Measurements from ENCODE around the gene GAST. TPM values are rescaled to one million over a fixed set of nuclear protein-coding genes. Genes with fewer than 3 reads are reported as not detected.

GAST gene
- total and polyA plus RNA-seq, 2 of the 13 experiments (the other 11 are each of a cell fraction or from before 2014, with no cell fraction given), result 0.32 to 0.42 TPM

DNA sequence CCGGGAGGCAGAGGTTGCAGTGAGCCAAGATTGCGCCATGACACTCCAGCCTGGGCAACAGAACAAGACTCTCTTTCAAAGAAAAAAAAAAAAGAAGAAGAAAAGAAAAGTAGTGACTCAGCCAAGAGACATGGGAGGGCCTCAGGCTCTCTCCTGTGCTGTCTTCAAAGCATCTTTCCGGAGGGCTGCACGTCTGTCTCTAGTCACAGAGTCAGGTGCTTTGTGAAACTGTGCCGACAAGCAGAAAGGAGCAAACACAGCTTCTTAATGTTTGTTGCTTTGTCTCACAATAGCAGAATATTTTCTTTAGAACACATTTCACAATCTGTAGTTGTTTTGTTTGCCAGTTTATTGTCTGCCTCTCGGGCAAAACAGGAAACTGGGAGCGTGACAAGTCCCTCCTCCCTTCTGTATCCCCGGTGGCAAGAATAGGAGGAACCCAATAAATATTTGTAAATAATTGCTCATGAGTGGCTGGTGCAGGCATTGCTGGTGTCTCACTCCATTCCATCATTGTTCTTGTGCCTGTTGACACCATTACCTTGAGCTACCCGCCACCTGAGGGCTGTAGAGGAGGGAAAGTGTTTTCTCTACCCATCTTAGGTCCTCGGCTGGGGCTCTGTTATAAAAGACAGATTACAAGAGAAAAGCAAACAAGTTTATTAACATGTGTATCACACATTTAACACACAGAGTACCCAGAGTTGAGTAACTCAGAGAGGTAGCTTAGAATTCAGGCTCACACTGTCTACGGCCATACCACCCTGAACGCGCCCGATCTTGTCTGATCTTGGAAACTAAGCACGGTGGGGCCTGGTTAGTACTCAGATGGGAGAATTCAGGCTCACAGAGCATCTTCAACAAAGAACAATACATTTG lies 5.5 kb downstream of the GAST start:
- Histone ChIP-seq H3K4me2 (ENCODE audit: low read depth, low read length) (no peak overlapping the region), H3K4me3 (replicated peaks in 1 of 3; ENCODE audit: insufficient read depth in 1 of 3, low read depth in 2 of 3, low read length in 3 of 3) (no peak overlapping the region), H3K4me1 (ENCODE audit: insufficient read depth, low read length) (0 out of 2 replicates have a peak, but pooled peaks cover 8% of the 10 kb centered on the region), H3K9me3 (ENCODE audit: low read length) (no peaks in the 10 kb centered on the region), H3K27me3 (ENCODE audit: control insufficient read depth in 1 of 2, insufficient read depth in 2 of 2, low read length in 2 of 2) (peaks cover 10 to 39% of the 10 kb centered on the region in 2 experiments; a peak in 3 of 5 replicates), H3K79me2 (ENCODE audit: insufficient read depth, low read length) (no peaks in the 10 kb centered on the region), H3K36me3 (replicated peaks in 1 of 2; ENCODE audit: control insufficient read depth in 1 of 2, insufficient read depth in 2 of 2, low read length in 2 of 2) (no peaks in the 10 kb centered on the region), H4K20me1 (ENCODE audit: insufficient read depth, low read length) (no peaks in the 10 kb centered on the region), H2AFZ (ENCODE audit: low read length) (no peak overlapping the region), H3K27ac (ENCODE audit: extremely low read length, insufficient read depth, low read length) (no peak overlapping the region), H3K9ac (ENCODE audit: insufficient read depth, low read depth, low read length) (no peak overlapping the region)
- ATAC-seq (no peak), FAIRE-seq (no peak), DNase-seq (ENCODE audit: low spot score) (no peak)
- no peak for TF ChIP-seq ZMYM2 (CRISPR knock-in tag; IDR thresholded peaks at IDR 0.05)
- TF ChIP-seq ZNF7 (CRISPR knock-in tag; IDR thresholded peaks at IDR 0.05), result no peak
- no peak for TF ChIP-seq ZNF44 (CRISPR knock-in tag; IDR thresholded peaks at IDR 0.05)
- TF ChIP-seq ATF7 (IDR thresholded peaks at IDR 0.05), result no peak
- no peak for TF ChIP-seq ATF7 (CRISPR knock-in tag; IDR thresholded peaks at IDR 0.05)
- TF ChIP-seq, protein P1, sequence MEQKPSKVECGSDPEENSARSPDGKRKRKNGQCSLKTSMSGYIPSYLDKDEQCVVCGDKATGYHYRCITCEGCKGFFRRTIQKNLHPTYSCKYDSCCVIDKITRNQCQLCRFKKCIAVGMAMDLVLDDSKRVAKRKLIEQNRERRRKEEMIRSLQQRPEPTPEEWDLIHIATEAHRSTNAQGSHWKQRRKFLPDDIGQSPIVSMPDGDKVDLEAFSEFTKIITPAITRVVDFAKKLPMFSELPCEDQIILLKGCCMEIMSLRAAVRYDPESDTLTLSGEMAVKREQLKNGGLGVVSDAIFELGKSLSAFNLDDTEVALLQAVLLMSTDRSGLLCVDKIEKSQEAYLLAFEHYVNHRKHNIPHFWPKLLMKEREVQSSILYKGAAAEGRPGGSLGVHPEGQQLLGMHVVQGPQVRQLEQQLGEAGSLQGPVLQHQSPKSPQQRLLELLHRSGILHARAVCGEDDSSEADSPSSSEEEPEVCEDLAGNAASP (CRISPR knock-in tag; IDR thresholded peaks at IDR 0.05; ENCODE audit: borderline replicate concordance), result no peak
- no peak for TF ChIP-seq ZNF180 (CRISPR knock-in tag; IDR thresholded peaks at IDR 0.05; ENCODE audit: borderline replicate concordance, low read depth)
- no peak for TF ChIP-seq ZBTB8A (CRISPR knock-in tag; IDR thresholded peaks at IDR 0.05; ENCODE audit: borderline replicate concordance, low read depth)
- no peak for TF ChIP-seq ZNF235 (CRISPR knock-in tag; IDR thresholded peaks at IDR 0.05; ENCODE audit: borderline replicate concordance)
- no peak for TF ChIP-seq ZNF558 (CRISPR knock-in tag; IDR thresholded peaks at IDR 0.05; ENCODE audit: borderline replicate concordance)
- no peak for TF ChIP-seq CREM (IDR thresholded peaks at IDR 0.05)
- no peak for TF ChIP-seq CREM (CRISPR knock-in tag; IDR thresholded peaks at IDR 0.05)
- no peak for TF ChIP-seq ZBTB49 (CRISPR knock-in tag; IDR thresholded peaks at IDR 0.05; ENCODE audit: borderline replicate concordance)
- WGBS (ENCODE audit: low lambda C conversion rate), result 34% methylated on average over 15 of the region's 15 CpGs
- in situ Hi-C loops (cut with HindIII; ENCODE audit: extremely low pct_ligation_motif_present, low pct_unique_long_range_greater_than_20kb) (no loop called here), intact Hi-C loops (cut with micrococcal nuclease; ENCODE audit: unreplicated experiment) (no loop called here)
- POLR2A ChIA-PET, result interaction anchor here (1.7 kb wide), 1 partner anchor 28 kb away, joined by 5 read pairs; no protein-coding TSS in a partner anchor
- BruUV-seq (replicated peaks), result no TSS peak
- CTCF ChIA-PET (ENCODE audit: low intra/inter-chr PET ratio, low total read pairs), result no interaction called here

Measured in HepG2 (cell line).